ENCODE results near the gene KCNQ2.

KCNQ2 gene

GRCh38 chr20:63430891-63431290 lies 41.6 kb downstream of the KCNQ2 start:
- Histone ChIP-seq H3K9ac (ENCODE audit: low read length) (no peak overlapping the region), H4K20me1 (ENCODE audit: insufficient read depth, low read length) (no peaks in the 10 kb centered on the region), H3K9me2 (ENCODE audit: low read depth, low read length) (no peaks in the 10 kb centered on the region), H3K4me1 (ENCODE audit: insufficient read depth, low read length, severe bottlenecking) (no peaks in the 10 kb centered on the region), H3K4me3 (ENCODE audit: low read depth, low read length, poor library complexity, severe bottlenecking) (no peak overlapping the region), H2AFZ (ENCODE audit: low read length) (no peak overlapping the region), H3K27ac (ENCODE audit: low read depth, low read length, poor library complexity, severe bottlenecking) (no peak overlapping the region), H3K9me3 (ENCODE audit: low read length) (no peaks in the 10 kb centered on the region), H3K27me3 (ENCODE audit: insufficient read depth, low read length) (peaks cover 6% of the 10 kb centered on the region; the same call in 1 of the 2 replicates), H3K4me2 (ENCODE audit: low read length) (no peak overlapping the region), H3K36me3 (ENCODE audit: insufficient read depth, low read length) (no peaks in the 10 kb centered on the region), H3K79me2 (ENCODE audit: insufficient read depth, low read length) (no peaks in the 10 kb centered on the region), H3F3A (ENCODE audit: insufficient read depth, low read length) (no peaks in the 10 kb centered on the region)
- TF ChIP-seq EZH2 (IDR thresholded peaks at IDR 0.05; ENCODE audit: borderline replicate concordance, low read length), result no peak
- TF ChIP-seq, protein P1, sequence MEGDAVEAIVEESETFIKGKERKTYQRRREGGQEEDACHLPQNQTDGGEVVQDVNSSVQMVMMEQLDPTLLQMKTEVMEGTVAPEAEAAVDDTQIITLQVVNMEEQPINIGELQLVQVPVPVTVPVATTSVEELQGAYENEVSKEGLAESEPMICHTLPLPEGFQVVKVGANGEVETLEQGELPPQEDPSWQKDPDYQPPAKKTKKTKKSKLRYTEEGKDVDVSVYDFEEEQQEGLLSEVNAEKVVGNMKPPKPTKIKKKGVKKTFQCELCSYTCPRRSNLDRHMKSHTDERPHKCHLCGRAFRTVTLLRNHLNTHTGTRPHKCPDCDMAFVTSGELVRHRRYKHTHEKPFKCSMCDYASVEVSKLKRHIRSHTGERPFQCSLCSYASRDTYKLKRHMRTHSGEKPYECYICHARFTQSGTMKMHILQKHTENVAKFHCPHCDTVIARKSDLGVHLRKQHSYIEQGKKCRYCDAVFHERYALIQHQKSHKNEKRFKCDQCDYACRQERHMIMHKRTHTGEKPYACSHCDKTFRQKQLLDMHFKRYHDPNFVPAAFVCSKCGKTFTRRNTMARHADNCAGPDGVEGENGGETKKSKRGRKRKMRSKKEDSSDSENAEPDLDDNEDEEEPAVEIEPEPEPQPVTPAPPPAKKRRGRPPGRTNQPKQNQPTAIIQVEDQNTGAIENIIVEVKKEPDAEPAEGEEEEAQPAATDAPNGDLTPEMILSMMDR (IDR thresholded peaks at IDR 0.05; ENCODE audit: low read length), result no peak

DNA sequence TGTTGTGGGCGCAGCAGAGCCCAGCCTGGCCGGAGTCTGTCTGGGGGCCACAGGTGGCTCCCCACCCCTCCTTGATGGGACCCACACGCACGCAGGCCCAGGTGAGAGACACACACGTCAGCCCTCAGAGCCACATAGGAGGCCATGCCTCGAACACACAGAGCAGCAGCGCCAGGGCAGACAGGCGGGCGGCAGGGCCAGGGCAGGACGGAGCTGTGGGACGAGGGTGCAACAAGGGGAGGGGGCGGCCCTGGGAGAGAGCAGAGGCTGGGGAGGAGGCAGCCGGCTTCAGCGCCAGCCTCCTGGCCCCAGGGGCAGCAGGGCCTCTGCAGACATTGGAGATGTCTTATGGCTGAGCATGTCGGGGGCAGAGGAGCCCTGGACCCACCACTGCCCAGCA lies 42.5 kb downstream of the KCNQ2 start:
- Histone ChIP-seq H2AFZ (ENCODE audit: low read length) (no peak overlapping the region), H3K9me2 (ENCODE audit: low read depth, low read length) (no peaks in the 10 kb centered on the region), H3K27ac (ENCODE audit: low read depth, low read length, poor library complexity, severe bottlenecking) (no peak overlapping the region), H3K9ac (ENCODE audit: low read length) (no peak overlapping the region), H4K20me1 (ENCODE audit: insufficient read depth, low read length) (no peaks in the 10 kb centered on the region), H3F3A (ENCODE audit: insufficient read depth, low read length) (no peaks in the 10 kb centered on the region), H3K36me3 (ENCODE audit: insufficient read depth, low read length) (no peaks in the 10 kb centered on the region), H3K4me2 (ENCODE audit: low read length) (no peak overlapping the region), H3K4me1 (ENCODE audit: insufficient read depth, low read length, severe bottlenecking) (no peaks in the 10 kb centered on the region), H3K9me3 (ENCODE audit: low read length) (no peaks in the 10 kb centered on the region), H3K79me2 (ENCODE audit: insufficient read depth, low read length) (no peaks in the 10 kb centered on the region), H3K27me3 (ENCODE audit: insufficient read depth, low read length) (peaks cover 6% of the 10 kb centered on the region; the same call in 1 of the 2 replicates), H3K4me3 (ENCODE audit: low read depth, low read length, poor library complexity, severe bottlenecking) (no peak overlapping the region)
- TF ChIP-seq, protein P1 (IDR thresholded peaks at IDR 0.05; ENCODE audit: low read length), result no peak
- no peak for TF ChIP-seq EZH2 (IDR thresholded peaks at IDR 0.05; ENCODE audit: borderline replicate concordance, low read length)

DNA sequence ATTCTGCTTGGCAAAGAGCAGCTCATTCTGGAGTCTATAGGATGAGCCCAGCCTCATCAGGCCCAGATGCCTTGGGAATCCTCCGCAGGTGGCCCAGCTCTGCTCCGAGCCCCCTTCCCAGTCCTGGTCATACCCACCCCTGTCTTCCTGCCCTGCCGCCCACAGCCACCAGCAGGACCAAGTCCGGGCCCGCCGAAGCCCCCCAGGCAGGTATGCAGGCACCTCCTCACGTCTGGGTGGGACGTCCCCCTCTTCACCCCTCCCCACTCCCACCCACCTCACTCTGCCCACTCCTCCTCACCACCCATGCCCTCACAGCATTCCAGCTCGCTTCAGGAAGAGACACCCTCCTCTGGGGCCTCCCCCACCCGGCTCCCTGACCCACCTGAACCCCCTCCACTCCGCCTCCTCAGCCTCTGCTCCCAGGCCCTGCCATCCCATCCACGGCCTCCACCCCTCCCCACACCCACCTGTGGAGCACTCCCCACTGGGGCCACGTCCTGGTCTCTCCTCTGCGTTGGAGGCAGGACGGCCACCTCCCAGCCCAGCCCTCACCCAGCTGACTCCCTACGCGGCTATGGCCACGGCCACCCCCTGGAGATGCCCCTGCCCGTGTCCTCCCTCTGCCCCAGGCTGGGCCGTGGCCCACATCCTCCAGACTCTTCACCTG lies 43.4 kb downstream of the KCNQ2 start:
- TF ChIP-seq EZH2 (IDR thresholded peaks at IDR 0.05; ENCODE audit: borderline replicate concordance, low read length), result no peak
- TF ChIP-seq, protein P1 (IDR thresholded peaks at IDR 0.05; ENCODE audit: low read length), result no peak
- Histone ChIP-seq H2AFZ (ENCODE audit: low read length) (no peak overlapping the region), H3K9me3 (ENCODE audit: low read length) (no peaks in the 10 kb centered on the region), H3K9me2 (ENCODE audit: low read depth, low read length) (no peaks in the 10 kb centered on the region), H3K79me2 (ENCODE audit: insufficient read depth, low read length) (no peaks in the 10 kb centered on the region), H4K20me1 (ENCODE audit: insufficient read depth, low read length) (no peaks in the 10 kb centered on the region), H3K36me3 (ENCODE audit: insufficient read depth, low read length) (no peaks in the 10 kb centered on the region), H3K4me1 (ENCODE audit: insufficient read depth, low read length, severe bottlenecking) (no peaks in the 10 kb centered on the region), H3F3A (ENCODE audit: insufficient read depth, low read length) (no peaks in the 10 kb centered on the region), H3K27ac (ENCODE audit: low read depth, low read length, poor library complexity, severe bottlenecking) (no peak overlapping the region), H3K27me3 (ENCODE audit: insufficient read depth, low read length) (peaks cover 6% of the 10 kb centered on the region; the same call in 1 of the 2 replicates), H3K4me2 (ENCODE audit: low read length) (no peak overlapping the region), H3K4me3 (ENCODE audit: low read depth, low read length, poor library complexity, severe bottlenecking) (no peak overlapping the region), H3K9ac (ENCODE audit: low read length) (no peak overlapping the region)
